SK-N-SH (cell line): ENCODE results near the gene CCDC183. TPM values are rescaled to one million over a fixed set of nuclear protein-coding genes. Genes with fewer than 3 reads are reported as not detected.

Experiments used
- CTCF ChIA-PET: fragments of 300-600, 350-600 bp; formaldehyde crosslinking; extraction: SDS; loops from one replicate; lab custom pipeline; 2021; lab: Yijun Ruan, JAX
- POLR2A ChIA-PET: fragments of 350-600 bp; sonication (Branson Sonifier 250); formaldehyde crosslinking; extraction: SDS; loops from one replicate; lab custom pipeline; 2020; ENCODE audit warnings: antibody characterized with exemption, inconsistent platforms; lab: Yijun Ruan, JAX
- DNase-seq: peaks from one replicate; pipeline ENCODE4 v3.0.0; 2012
- H2AFZ ChIP-seq: fragments of 200-600 bp; sonication (generic); 2 replicates; pipeline ENCODE4 v1.8.1; 2016; ENCODE audit warnings: antibody characterized with exemption, mild to moderate bottlenecking, low read depth
- H3F3A ChIP-seq: fragments of 200-600 bp; sonication (generic); replicated peaks from 2 replicates; pipeline ENCODE3; 2016; ENCODE audit warnings: antibody characterized with exemption, mild to moderate bottlenecking; ENCODE audit not compliant: insufficient read depth
- H3K27ac ChIP-seq, 2 experiments: fragments of 200-500 bp in 1 of 2; fragments of 200-600 bp in 1 of 2; sonication (Bioruptor generic) in 1 of 2; sonication (generic), shearing (Covaris generic) in 1 of 2; 2 replicates each; pipeline versions ENCODE4 v1.5.1 to v1.6.1; 2014 to 2016; ENCODE audit warnings: low read depth in 2 of 2, inconsistent platforms in 1 of 2, low read length in 1 of 2, mild to moderate bottlenecking in 1 of 2, mixed read lengths in 1 of 2
- H3K27me3 ChIP-seq: fragments of 200-600 bp; sonication (generic), shearing (Covaris generic); 2 replicates; pipeline ENCODE4 v1.6.1; 2016; ENCODE audit warnings: mixed run types; ENCODE audit not compliant: insufficient read depth
- H3K36me3 ChIP-seq, 2 experiments: fragments of 200-500 bp in 1 of 2; fragments of 200-600 bp in 1 of 2; sonication (Bioruptor generic) in 1 of 2; sonication (generic) in 1 of 2; replicated peaks in 1 of 2; 2 replicates each; pipeline versions ENCODE3 to v1.5.1; 2014 to 2016; ENCODE audit warnings: low read length in 1 of 2, mild to moderate bottlenecking in 1 of 2; ENCODE audit not compliant: insufficient read depth in 2 of 2, control insufficient read depth in 1 of 2
- H3K4me1 ChIP-seq, 2 experiments: fragments of 200-500 bp in 1 of 2; fragments of 200-600 bp in 1 of 2; sonication (Bioruptor generic) in 1 of 2; sonication (generic), shearing (Covaris generic) in 1 of 2; 2 replicates each; pipeline versions ENCODE4 v1.5.1 to v1.6.1; 2014 to 2016; ENCODE audit warnings: low read depth in 1 of 2, low read length in 1 of 2, mixed run types in 1 of 2; ENCODE audit not compliant: insufficient read depth in 2 of 2, control insufficient read depth in 1 of 2
- H3K4me2 ChIP-seq: fragments of 200-600 bp; sonication (generic), shearing (Covaris generic); 2 replicates; pipeline ENCODE4 v1.6.1; 2017; ENCODE audit warnings: mixed run types
- H3K4me3 ChIP-seq, 2 experiments: fragments of 200-500 bp in 1 of 2; fragments of 200-600 bp in 1 of 2; sonication (Bioruptor generic) in 1 of 2; sonication (generic), shearing (Covaris generic) in 1 of 2; 2 replicates each; pipeline versions ENCODE4 v1.5.1 to v1.8.1; 2014 to 2016; ENCODE audit warnings: low read depth in 2 of 2, inconsistent platforms in 1 of 2, low read length in 1 of 2, mild to moderate bottlenecking in 1 of 2, mixed read lengths in 1 of 2, moderate library complexity in 1 of 2
- H3K79me2 ChIP-seq: fragments of 200-600 bp; sonication (generic); 2 replicates; pipeline ENCODE4 v1.8.1; 2017; ENCODE audit warnings: mild to moderate bottlenecking; ENCODE audit not compliant: insufficient read depth
- H3K9ac ChIP-seq: fragments of 200-600 bp; sonication (generic); 2 replicates; pipeline ENCODE4 v1.6.1; 2017; ENCODE audit warnings: mixed run types
- H3K9me2 ChIP-seq: fragments of 200-600 bp; sonication (generic); 2 replicates; pipeline ENCODE4 v1.6.1; 2017; ENCODE audit warnings: mixed run types
- H3K9me3 ChIP-seq: fragments of 200-600 bp; sonication (generic); 2 replicates; pipeline ENCODE4 v1.6.1; 2017; ENCODE audit warnings: mixed run types, mild to moderate bottlenecking, moderate library complexity
- H4K20me1 ChIP-seq: fragments of 200-600 bp; sonication (generic); 2 replicates; pipeline ENCODE4 v1.6.1; 2017; ENCODE audit warnings: mild to moderate bottlenecking, mixed run types; ENCODE audit not compliant: insufficient read depth
- CHD2 ChIP-seq: fragments of 150-350 bp; IDR thresholded peaks from 2 replicates; pipeline ENCODE4 v1.6.1; 2018; ENCODE audit warnings: low read length; ENCODE audit not compliant: partially characterized antibody
- CTCF ChIP-seq: fragments of 200-600 bp; sonication (generic); IDR thresholded peaks from 2 replicates; pipeline ENCODE4 v1.6.1; 2017; ENCODE audit warnings: antibody characterized with exemption, mild to moderate bottlenecking, moderate library complexity
- ELF1 ChIP-seq: IDR thresholded peaks from 2 replicates; pipeline ENCODE4 v1.4.0; 2012
- EZH2phosphoT487 ChIP-seq: fragments of 200-600 bp; sonication (generic); IDR thresholded peaks from 2 replicates; pipeline ENCODE4 v1.6.1; 2017; ENCODE audit warnings: low read depth, mixed run types, mild to moderate bottlenecking, antibody characterized with exemption, moderate library complexity, borderline replicate concordance
- FOXJ3 ChIP-seq: sonication (generic); formaldehyde crosslinking; IDR thresholded peaks from 2 replicates; pipeline ENCODE4 v1.5.1; 2020; ENCODE audit warnings: mild to moderate bottlenecking, missing genetic modification reagents
- FOXM1 ChIP-seq: IDR thresholded peaks from 2 replicates; pipeline ENCODE4 v1.4.0; 2012; ENCODE audit warnings: low read depth, mild to moderate bottlenecking
- GABPA ChIP-seq: IDR thresholded peaks from 2 replicates; pipeline ENCODE4 v1.4.0; 2012; ENCODE audit warnings: low read depth, mild to moderate bottlenecking
- JUND ChIP-seq: IDR thresholded peaks from 2 replicates; pipeline ENCODE4 v1.4.0; 2012
- NFIC ChIP-seq: IDR thresholded peaks from 2 replicates; pipeline ENCODE4 v1.4.0; 2012; ENCODE audit warnings: borderline replicate concordance
- NRF1 ChIP-seq: IDR thresholded peaks from 2 replicates; pipeline ENCODE4 v1.6.1; 2012; ENCODE audit warnings: low read depth, mild to moderate bottlenecking, low read length
- POLR2AphosphoS5 ChIP-seq: IDR thresholded peaks from 2 replicates; pipeline ENCODE4 v1.6.1; 2012; ENCODE audit warnings: low read depth, low read length
- RAD21 ChIP-seq: IDR thresholded peaks from 2 replicates; pipeline ENCODE4 v1.6.1; 2012; ENCODE audit warnings: mild to moderate bottlenecking, low read length
- RCOR1 ChIP-seq: fragments of 150-350 bp; IDR thresholded peaks from 2 replicates; pipeline ENCODE4 v1.6.1; 2017; ENCODE audit warnings: antibody characterized with exemption, low read length
- RFX5 ChIP-seq: IDR thresholded peaks from 2 replicates; pipeline ENCODE4 v1.6.1; 2012; ENCODE audit warnings: mild to moderate bottlenecking, improper control_type of control experiment, low read length
- RXRA ChIP-seq: IDR thresholded peaks from 2 replicates; pipeline ENCODE4 v1.4.0; 2012; ENCODE audit warnings: low read depth, mild to moderate bottlenecking, borderline replicate concordance
- SMC3 ChIP-seq: IDR thresholded peaks from 2 replicates; pipeline ENCODE4 v1.6.1; 2012; ENCODE audit warnings: low read depth, low read length, improper control_type of control experiment
- TAF1 ChIP-seq: IDR thresholded peaks from 2 replicates; pipeline ENCODE4 v1.6.1; 2012; ENCODE audit warnings: low read depth, mild to moderate bottlenecking, low read length, moderate library complexity, borderline replicate concordance
- TCF12 ChIP-seq: IDR thresholded peaks from 2 replicates; pipeline ENCODE4 v1.4.0; 2012
- TEAD4 ChIP-seq: IDR thresholded peaks from 2 replicates; pipeline ENCODE4 v1.4.0; 2012; ENCODE audit warnings: mild to moderate bottlenecking, borderline replicate concordance; ENCODE audit not compliant: insufficient read depth
- YY1 ChIP-seq: IDR thresholded peaks from 2 replicates; pipeline ENCODE4 v1.4.0; 2012; ENCODE audit warnings: low read depth, mild to moderate bottlenecking
- ZBTB33 ChIP-seq: IDR thresholded peaks from 2 replicates; pipeline ENCODE4 v1.4.0; 2012; ENCODE audit warnings: low read depth, borderline replicate concordance
- WGBS: methylation state at CpG from one replicate; pipeline ENCODE4 v1.1.6; 2017; ENCODE audit warnings: low lambda C conversion rate; 5-methylcytosine and 5-hydroxymethylcytosine counted together
- polyA plus RNA-seq, 3 experiments: library from polyadenylated mRNA; depleted of rRNA; stranded (reverse); fragments of >200 nt; gene quantifications; 2 replicates each; pipeline ENCODE4 v1.2.3, GENCODE V29; 2012
- TF ChIP-seq, protein P1 (sequence below): IDR thresholded peaks from 2 replicates; pipeline ENCODE4 v1.4.0; 2012; ENCODE audit warnings: low read depth, borderline replicate concordance
- TF ChIP-seq, protein P2 (sequence below): fragments of 150-350 bp; IDR thresholded peaks from 2 replicates; pipeline ENCODE4 v1.6.1; 2016; ENCODE audit warnings: mild to moderate bottlenecking, low read depth, low read length

CCDC183 gene
- polyA plus RNA-seq, 1 of the 3 experiments (the other 2 are of a cell fraction), result 5.3 TPM

DNA sequence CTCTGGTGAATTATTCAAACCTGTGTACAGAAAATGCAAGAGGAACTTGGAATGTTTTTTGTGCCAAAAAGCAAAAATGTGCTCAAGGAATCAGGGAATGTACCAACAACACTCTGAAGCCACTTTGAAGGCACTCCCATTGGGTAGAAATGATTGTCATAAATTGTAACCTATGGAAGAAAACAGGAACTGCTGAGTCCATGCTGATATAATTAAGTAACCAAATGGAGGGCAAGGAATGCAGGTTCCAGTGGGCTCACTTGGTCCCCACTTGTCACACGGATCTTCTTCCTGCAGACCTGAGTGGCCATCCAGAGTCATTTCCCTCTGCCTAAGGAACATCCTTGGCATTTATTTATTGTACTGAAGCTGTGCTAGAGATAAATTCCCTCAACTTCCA is 44.9 kb upstream of the CCDC183 start:
- H4K20me1 ChIP-seq, result no peaks in the 10 kb centered on the region
- 25% methylated on average over 1 of the region's 1 CpG for WGBS
- no peak for DNase-seq
- H3K4me3 ChIP-seq, result no peak overlapping the region
- no peaks in the 10 kb centered on the region for H3K79me2 ChIP-seq
- ChIA-PET CTCF (interaction anchor here (1.3 to 4.7 kb wide), 2 partner anchors 9 to 18 kb away, joined by 3 to 19 read pairs; no protein-coding TSS in a partner anchor), POLR2A (no interaction called here)
- no peak overlapping the region for H3K9ac ChIP-seq
- no peaks in the 10 kb centered on the region for H3K9me3 ChIP-seq
- no peaks in the 10 kb centered on the region for H3K4me1 ChIP-seq
- TF ChIP-seq NFIC (no peak), RAD21 (no peak), RXRA (no peak), NRF1 (no peak), YY1 (no peak), POLR2AphosphoS5 (no peak), SMC3 (no peak), RFX5 (no peak), JUND (no peak), CTCF (no peak)
- TF ChIP-seq, protein P1, sequence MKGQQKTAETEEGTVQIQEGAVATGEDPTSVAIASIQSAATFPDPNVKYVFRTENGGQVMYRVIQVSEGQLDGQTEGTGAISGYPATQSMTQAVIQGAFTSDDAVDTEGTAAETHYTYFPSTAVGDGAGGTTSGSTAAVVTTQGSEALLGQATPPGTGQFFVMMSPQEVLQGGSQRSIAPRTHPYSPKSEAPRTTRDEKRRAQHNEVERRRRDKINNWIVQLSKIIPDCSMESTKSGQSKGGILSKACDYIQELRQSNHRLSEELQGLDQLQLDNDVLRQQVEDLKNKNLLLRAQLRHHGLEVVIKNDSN, result no peak
- TF ChIP-seq, protein P2, sequence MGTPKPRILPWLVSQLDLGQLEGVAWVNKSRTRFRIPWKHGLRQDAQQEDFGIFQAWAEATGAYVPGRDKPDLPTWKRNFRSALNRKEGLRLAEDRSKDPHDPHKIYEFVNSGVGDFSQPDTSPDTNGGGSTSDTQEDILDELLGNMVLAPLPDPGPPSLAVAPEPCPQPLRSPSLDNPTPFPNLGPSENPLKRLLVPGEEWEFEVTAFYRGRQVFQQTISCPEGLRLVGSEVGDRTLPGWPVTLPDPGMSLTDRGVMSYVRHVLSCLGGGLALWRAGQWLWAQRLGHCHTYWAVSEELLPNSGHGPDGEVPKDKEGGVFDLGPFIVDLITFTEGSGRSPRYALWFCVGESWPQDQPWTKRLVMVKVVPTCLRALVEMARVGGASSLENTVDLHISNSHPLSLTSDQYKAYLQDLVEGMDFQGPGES, result no peak
- no peak overlapping the region for H3K4me2 ChIP-seq
- no peaks in the 10 kb centered on the region for H3K36me3 ChIP-seq
- H3K27ac ChIP-seq, result no peak overlapping the region
- H3F3A ChIP-seq, result peaks cover 3% of the 10 kb centered on the region
- no peak overlapping the region for H2AFZ ChIP-seq
- H3K27me3 ChIP-seq, result no peaks in the 10 kb centered on the region
- no peaks in the 10 kb centered on the region for H3K9me2 ChIP-seq

DNA sequence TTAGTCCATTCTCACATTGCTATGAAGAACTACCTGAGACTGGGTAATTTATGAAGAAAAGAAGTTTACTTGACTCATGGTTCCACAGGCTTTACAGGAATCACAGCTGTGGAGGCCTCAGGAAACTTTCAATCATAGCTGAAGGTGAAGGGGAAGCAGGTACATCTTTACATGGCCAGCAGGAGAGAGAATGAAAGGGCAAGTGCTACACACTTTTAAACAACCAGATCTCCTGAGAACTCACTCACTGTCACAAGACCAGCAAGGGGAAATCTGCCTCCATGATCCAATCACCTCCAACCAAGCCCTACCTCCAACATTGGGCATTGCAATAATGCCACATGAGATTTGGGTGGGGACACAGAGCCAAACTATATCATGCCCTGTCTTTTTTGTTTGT is 44.3 kb upstream of the CCDC183 start:
- ChIA-PET POLR2A (no interaction called here), CTCF (interaction anchor here (0.7 to 1.3 kb wide), 2 partner anchors 18 to 23 kb away, joined by 3 read pairs; no protein-coding TSS in a partner anchor)
- H3K36me3 ChIP-seq, result no peaks in the 10 kb centered on the region
- H3K9me2 ChIP-seq, result no peaks in the 10 kb centered on the region
- no peak overlapping the region for H2AFZ ChIP-seq
- no peaks in the 10 kb centered on the region for H3K27me3 ChIP-seq
- no peak overlapping the region for H3K4me3 ChIP-seq
- no peaks in the 10 kb centered on the region for H3K9me3 ChIP-seq
- no peak overlapping the region for H3K4me2 ChIP-seq
- no peak overlapping the region for H3K27ac ChIP-seq
- H3K4me1 ChIP-seq, result no peaks in the 10 kb centered on the region
- DNase-seq, result no peak
- H4K20me1 ChIP-seq, result no peaks in the 10 kb centered on the region
- H3K9ac ChIP-seq, result no peak overlapping the region
- H3F3A ChIP-seq, result peaks cover 3% of the 10 kb centered on the region
- H3K79me2 ChIP-seq, result no peaks in the 10 kb centered on the region
- TF ChIP-seq FOXM1 (no peak), RCOR1 (no peak), EZH2phosphoT487 (no peak), CHD2 (no peak), FOXJ3 (CRISPR knock-in tag) (no peak), ELF1 (no peak), TEAD4 (no peak), ZBTB33 (no peak), GABPA (no peak), CTCF (no peak), TAF1 (no peak), TCF12 (no peak)
